GM04503 (cell line): ENCODE results near the gene CYTH1.
"Not testable (repeated sequence)": the region's sequence is repeated elsewhere in the genome, so short reads cannot be mapped to it uniquely, and the experiment has no call there.

Experiments used
- DNase-seq: peaks from one replicate; pipeline ENCODE4 v3.0.0-alpha.2; 2012; ENCODE audit warnings: low read depth

Gene CYTH1

GRCh38 chr17:78687125-78687524 is 94.9 kb downstream of the CYTH1 start:
- DNase-seq, result no peak

DNA sequence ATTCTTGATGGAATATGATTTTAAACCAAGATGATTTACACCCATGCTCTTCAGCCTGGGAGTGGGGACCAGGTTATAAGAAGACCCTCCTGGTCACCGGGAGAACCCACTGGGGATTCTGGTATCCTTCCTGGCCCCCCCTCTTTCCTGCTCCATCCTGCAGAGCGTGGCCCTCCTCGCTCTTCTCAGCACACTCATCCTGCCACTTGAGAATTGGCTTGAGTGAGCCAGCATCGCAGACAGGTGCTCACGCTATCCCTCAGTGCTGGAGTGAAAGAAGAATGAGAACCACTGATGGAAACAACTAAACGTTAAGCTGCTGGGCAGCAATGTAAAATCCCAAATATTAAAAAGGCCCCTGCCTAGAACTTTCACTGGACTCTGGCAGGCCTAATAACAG is 98.0 kb downstream of the CYTH1 start:
- DNase-seq, result no peak

DNA sequence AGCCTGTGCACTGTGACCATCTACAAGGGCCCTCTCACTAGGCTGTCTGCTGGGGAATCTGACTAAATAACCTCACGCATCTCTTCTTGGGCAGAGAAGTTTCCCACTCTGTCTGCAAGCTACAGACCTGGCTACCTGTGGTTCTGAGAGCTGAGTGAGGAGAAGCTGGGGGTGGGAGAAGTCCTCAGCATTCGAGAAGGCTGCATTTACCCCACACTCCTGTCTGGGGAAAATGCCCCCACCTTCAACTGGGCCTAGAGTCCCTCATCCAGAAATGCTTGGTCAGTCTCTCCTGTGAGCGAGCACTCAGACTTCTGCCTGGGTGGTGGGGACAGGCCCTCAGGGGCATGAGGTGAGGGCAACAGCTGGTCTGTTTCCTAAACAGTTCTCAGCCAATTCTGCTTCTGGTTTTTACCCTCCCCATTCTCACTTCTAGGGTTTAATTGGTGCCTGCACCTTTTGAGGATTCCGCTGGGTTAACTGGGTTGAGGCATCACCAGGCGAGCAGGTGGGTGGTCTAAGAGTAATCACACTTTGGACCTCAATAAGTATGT is 98.6 kb downstream of the CYTH1 start:
- DNase-seq, result no peak

DNA sequence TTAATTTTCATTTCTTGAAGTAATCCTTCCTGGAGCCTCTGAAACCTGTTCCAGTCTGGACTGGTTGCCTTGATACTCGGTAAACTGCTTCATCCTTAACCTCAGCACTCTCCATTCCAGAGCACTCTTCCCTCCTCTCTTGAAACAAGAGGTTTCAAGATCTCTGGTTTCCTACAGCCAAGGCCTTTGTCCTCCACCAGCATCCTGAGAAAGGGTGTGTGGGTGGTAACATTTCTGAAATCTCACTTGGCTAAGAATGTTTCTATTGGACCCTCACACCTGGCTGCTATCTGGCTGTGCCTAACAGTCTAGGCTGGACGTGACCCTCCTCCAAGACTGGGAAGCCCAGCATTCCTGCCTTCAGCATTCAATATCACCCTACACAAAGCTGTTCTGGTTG is 99.7 kb downstream of the CYTH1 start:
- no peak for DNase-seq

- no peak for DNase-seq
Observed at GRCh38 chr17:78680436-78680835, 101.6 kb downstream of the CYTH1 start.

DNA sequence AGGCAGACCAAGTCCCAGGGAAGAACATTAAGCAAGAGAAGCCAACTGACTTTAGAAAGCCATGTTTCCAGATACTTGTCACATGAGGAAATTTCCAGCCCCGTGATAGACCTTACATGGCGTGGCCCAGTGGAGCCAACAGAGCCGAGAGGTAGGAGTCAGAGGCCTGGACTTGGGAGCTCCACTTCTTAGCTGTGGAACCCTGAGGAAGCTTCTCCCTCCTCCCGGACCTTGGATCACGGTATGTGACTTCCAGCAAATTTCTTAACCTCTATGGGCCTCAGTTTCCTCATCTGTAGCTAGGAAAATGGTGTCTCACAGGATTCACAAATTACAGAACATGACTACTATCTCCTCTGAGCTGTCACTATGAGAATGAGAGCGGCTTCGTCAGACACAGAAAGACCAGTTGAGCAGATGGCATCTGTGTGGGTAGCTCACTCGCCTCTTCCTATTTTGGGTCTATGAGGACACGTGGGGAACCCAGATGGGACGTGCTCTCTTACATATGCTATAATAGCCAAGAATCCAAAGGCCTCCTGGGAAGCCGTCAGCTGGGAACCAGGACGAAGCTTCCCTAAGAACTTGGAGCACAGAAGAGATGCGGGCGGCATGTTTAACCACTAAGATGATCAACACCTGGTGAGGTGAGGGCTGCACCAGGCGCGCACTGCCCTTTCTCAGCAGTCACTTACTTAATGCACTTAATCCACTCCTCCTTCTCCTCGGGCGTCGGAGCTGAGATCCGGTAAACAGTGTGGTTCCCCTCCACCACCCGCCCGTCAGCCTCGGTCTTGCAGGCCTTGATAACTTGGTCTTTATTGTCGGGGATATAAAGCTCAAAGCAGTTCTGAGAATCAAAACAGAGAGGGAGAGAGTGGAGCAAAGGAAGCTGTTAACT is 102.3 kb downstream of the CYTH1 start:
- no peak for DNase-seq

DNA sequence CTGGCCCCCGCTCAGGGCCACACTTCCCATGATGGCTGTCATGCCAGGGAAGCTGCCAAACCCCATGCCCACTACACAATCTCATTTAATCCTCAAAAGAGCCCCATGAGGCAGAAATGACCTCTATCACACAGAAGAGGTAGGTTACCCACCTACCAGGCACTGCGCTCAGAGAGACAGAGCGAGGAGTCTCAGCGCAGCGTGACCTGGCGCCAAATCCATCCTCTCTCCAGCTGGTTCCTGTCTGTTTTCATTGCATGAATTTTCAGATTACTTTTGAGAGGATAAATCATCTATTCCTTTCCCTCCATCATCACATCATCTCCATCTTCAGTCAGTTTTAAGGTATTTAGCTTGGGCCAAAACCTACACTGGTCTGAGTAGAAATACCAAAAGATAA is 103.4 kb downstream of the CYTH1 start:
- DNase-seq, result no peak

- DNase-seq, result no peak
Observed at GRCh38 chr17:78678222-78678557, 103.9 kb downstream of the CYTH1 start.

- no peak for DNase-seq
Observed at GRCh38 chr17:78677303-78678221, 104.5 kb downstream of the CYTH1 start.

GRCh38 chr17:78676412-78677302 is 105.4 kb downstream of the CYTH1 start:
- no peak for DNase-seq

DNA sequence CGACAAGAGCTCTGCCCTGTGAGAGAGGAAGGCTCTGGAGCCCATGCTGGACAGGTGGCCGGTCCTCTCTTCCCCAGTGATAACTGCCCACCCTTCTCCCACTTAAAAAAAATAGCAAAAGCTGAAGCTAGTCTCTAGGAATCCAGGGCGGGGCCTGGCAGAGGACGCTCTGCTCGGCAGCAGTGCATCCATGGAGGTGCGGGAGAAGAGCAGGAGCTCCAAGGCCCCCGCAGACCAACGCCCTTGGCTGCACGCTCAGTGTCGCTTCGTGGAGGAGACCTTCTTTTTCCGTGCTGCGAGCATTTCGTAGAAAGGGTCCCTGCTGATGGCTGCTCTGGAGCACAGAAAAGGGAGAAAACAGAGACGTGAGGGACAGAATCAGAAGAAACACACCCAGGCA is 106.2 kb downstream of the CYTH1 start:
- no peak for DNase-seq

- DNase-seq, result no peak
Observed at GRCh38 chr17:78675316-78675616, 106.8 kb downstream of the CYTH1 start.

DNA sequence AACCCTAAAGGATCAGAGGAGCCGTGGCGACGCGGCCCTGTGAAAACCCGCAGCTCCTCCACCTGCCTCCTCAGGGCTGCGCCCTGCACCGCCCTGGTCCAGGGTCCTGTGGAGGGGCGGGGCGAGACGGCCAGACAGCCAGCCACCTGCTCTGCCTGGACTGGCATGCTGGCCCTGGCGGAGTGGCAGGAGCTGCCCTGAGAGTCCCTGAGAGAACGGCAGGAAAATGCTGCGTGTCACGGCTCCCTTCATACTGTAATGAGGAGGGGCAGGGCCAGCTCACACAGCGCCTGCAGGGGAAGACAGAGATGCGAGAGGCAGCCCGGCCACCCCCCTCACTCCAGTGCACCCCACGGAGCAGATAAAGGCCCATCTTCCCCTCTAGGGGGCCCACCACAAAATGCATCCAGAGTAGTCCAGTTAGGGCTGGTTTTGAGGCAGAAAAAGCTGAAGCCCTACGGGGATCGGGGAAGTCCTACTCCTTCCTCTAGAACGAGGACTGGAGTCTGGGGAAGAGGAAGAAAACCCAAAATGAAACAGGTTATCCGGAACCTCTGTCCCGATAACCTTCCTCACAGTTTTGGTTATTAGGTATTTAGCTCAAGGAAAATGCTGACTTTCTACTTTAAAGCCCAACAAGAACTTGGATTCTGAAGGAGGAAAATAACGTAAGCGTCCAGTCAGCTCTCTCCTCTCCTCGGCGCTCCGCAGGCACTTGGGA is 107.3 kb downstream of the CYTH1 start:
- DNase-seq, result no peak

- no peak for DNase-seq
Observed at GRCh38 chr17:78674156-78674555, 107.9 kb downstream of the CYTH1 start.

DNA sequence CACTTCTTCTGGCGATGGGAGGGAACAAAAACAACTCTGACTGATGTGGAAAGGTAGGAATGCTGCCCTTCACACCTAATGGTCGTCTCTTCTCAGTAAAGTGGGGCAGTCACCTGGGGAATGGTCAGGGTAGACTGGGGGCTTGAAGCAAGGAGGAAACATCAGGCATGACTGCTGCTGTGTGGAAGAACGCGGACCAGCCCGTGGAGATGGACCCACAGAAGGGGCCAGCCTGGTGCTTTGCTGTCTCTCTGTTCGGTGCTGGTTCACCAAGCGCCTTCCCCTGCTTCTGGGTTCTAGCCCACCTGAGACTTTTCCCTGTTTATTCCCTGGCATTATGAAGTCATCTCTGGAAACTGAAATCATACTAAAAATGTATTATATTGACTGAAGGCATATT is 108.7 kb downstream of the CYTH1 start:
- no peak for DNase-seq

GRCh38 chr17:78672871-78673371 is 109.2 kb downstream of the CYTH1 start:
- DNase-seq, result no peak

- DNase-seq, result no peak
Observed at GRCh38 chr17:78672005-78672404, 110.1 kb downstream of the CYTH1 start.

GRCh38 chr17:78671726-78672001 is 110.4 kb downstream of the CYTH1 start:
- DNase-seq, result not testable (repeated sequence)

DNA sequence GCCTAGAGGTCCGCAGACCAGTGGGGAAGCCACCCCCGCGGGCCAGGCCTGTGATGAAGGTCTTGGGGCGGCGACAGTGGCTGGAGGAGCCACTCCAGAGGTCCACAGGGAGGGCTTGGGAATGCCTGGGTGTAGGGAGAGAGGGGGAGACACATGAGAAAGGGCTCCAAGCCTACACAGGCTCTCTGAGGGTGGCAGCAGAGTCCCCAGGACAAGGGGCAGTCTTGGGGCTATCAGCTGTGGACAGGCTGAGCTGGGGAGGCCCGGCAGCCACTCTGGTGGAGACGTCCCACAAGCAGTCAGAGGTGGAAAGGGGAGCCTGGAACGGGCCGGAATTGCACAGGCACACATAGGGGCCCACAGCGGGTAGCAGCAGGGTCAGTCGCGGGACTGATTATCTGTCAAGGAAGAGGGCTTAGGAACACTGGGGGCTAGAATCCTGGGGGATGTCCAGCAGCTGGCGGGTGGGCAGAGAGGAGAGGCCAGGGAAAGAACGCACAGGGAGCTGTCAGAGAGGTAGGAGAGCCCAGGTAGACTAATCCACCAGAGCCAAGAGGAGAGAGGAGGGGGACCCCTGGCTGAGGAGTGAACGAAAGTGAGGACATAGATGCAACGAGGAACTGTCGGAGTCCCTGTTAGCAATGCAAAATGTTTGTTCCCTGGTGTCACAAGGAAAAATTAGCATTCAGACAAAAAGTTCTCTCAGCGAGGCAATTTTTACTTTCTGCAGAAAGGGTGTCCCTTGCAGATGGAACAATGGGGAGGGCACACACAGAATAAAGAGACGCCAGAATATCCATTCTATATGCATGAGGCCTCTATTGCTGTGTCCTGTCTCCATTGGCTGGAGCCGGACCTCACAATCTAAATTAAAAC is 111.0 kb downstream of the CYTH1 start:
- DNase-seq, result no peak

DNA sequence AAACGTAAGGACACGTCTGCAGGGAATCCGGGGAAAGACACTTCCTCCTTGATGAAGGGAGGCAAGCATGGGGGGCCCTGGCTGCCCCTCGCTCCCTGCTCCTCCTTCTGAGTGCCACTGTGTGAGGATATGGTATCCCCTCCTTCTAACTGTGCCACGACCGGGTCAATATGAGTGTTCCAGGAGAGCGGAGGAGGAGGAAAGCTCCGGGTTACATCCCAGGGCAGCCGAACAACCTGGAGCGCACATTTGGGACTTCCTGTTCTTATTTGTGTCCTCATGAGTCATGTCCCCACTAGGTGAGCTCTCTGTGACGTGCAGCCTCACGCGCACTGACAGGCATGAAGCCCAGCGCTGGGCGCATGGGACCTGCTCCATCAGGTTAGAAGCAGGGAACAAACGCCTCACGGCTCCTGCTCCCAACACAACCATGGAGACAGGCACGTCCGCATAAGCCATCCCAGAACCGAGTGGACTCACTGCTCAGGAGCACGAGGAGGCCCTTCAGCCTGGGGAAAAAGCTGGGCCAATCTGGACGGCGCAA is 112.0 kb downstream of the CYTH1 start:
- DNase-seq, result no peak
